ENCODE measurements around the gene SPI1.

Gene SPI1

GRCh38 chr11:47359586-47359985, 18.8 kb downstream of the SPI1 start:
- Histone ChIP-seq H3K4me3 (ENCODE audit: low read depth, low read length) (no peak overlapping the region), H3K9me3 (ENCODE audit: control insufficient read depth, insufficient read depth, low read length) (no peaks in the 10 kb centered on the region), H3K4me1 (ENCODE audit: control insufficient read depth, insufficient read depth, low read length) (no peaks in the 10 kb centered on the region), H3K36me3 (ENCODE audit: control insufficient read depth, insufficient read depth, low read length) (no peaks in the 10 kb centered on the region), H3K9ac (ENCODE audit: low read depth, low read length) (no peak overlapping the region), H3K27me3 (ENCODE audit: control insufficient read depth, insufficient read depth, low read length) (no peaks in the 10 kb centered on the region)

- H3K4me3 ChIP-seq (ENCODE audit: low read depth, low read length): no peak overlapping the region
- no peaks in the 10 kb centered on the region for H3K27me3 ChIP-seq (ENCODE audit: control insufficient read depth, insufficient read depth, low read length)
- H3K9ac ChIP-seq (ENCODE audit: low read depth, low read length): no peak overlapping the region
- H3K9me3 ChIP-seq (ENCODE audit: control insufficient read depth, insufficient read depth, low read length): no peaks in the 10 kb centered on the region
- no peaks in the 10 kb centered on the region for H3K4me1 ChIP-seq (ENCODE audit: control insufficient read depth, insufficient read depth, low read length)
- H3K36me3 ChIP-seq (ENCODE audit: control insufficient read depth, insufficient read depth, low read length): no peaks in the 10 kb centered on the region
Observed at GRCh38 chr11:47359162-47359561, 19.2 kb downstream of the SPI1 start.

- H3K9ac ChIP-seq (ENCODE audit: low read depth, low read length): no peak overlapping the region
- peaks cover 3% of the 10 kb centered on the region for H3K4me1 ChIP-seq (ENCODE audit: control insufficient read depth, insufficient read depth, low read length)
- no peaks in the 10 kb centered on the region for H3K27me3 ChIP-seq (ENCODE audit: control insufficient read depth, insufficient read depth, low read length)
- H3K36me3 ChIP-seq (ENCODE audit: control insufficient read depth, insufficient read depth, low read length): no peaks in the 10 kb centered on the region
- H3K4me3 ChIP-seq (ENCODE audit: low read depth, low read length): no peak overlapping the region
- no peaks in the 10 kb centered on the region for H3K9me3 ChIP-seq (ENCODE audit: control insufficient read depth, insufficient read depth, low read length)
Observed at GRCh38 chr11:47358731-47359051, 19.7 kb downstream of the SPI1 start.

- Histone ChIP-seq H3K9ac (ENCODE audit: low read depth, low read length) (no peak overlapping the region), H3K4me1 (ENCODE audit: control insufficient read depth, insufficient read depth, low read length) (peaks cover 3% of the 10 kb centered on the region), H3K4me3 (ENCODE audit: low read depth, low read length) (no peak overlapping the region), H3K36me3 (ENCODE audit: control insufficient read depth, insufficient read depth, low read length) (no peaks in the 10 kb centered on the region), H3K27me3 (ENCODE audit: control insufficient read depth, insufficient read depth, low read length) (no peaks in the 10 kb centered on the region), H3K9me3 (ENCODE audit: control insufficient read depth, insufficient read depth, low read length) (no peaks in the 10 kb centered on the region)
Observed at GRCh38 chr11:47357985-47358730, 20.2 kb downstream of the SPI1 start.

- no peak overlapping the region for H3K9ac ChIP-seq (ENCODE audit: low read depth, low read length)
- peaks cover 3% of the 10 kb centered on the region for H3K4me1 ChIP-seq (ENCODE audit: control insufficient read depth, insufficient read depth, low read length)
- no peaks in the 10 kb centered on the region for H3K36me3 ChIP-seq (ENCODE audit: control insufficient read depth, insufficient read depth, low read length)
- no peaks in the 10 kb centered on the region for H3K27me3 ChIP-seq (ENCODE audit: control insufficient read depth, insufficient read depth, low read length)
- H3K9me3 ChIP-seq (ENCODE audit: control insufficient read depth, insufficient read depth, low read length): no peaks in the 10 kb centered on the region
- no peak overlapping the region for H3K4me3 ChIP-seq (ENCODE audit: low read depth, low read length)
Observed at GRCh38 chr11:47356998-47357329, 21.4 kb downstream of the SPI1 start.

GRCh38 chr11:47356129-47356997, 22.0 kb downstream of the SPI1 start:
- Histone ChIP-seq H3K9me3 (ENCODE audit: control insufficient read depth, insufficient read depth, low read length) (no peaks in the 10 kb centered on the region), H3K36me3 (ENCODE audit: control insufficient read depth, insufficient read depth, low read length) (no peaks in the 10 kb centered on the region), H3K9ac (ENCODE audit: low read depth, low read length) (no peak overlapping the region), H3K4me3 (ENCODE audit: low read depth, low read length) (no peak overlapping the region), H3K4me1 (ENCODE audit: control insufficient read depth, insufficient read depth, low read length) (peaks cover 3% of the 10 kb centered on the region), H3K27me3 (ENCODE audit: control insufficient read depth, insufficient read depth, low read length) (no peaks in the 10 kb centered on the region)

- H3K4me3 ChIP-seq (ENCODE audit: low read depth, low read length): peak overlapping the region; percentile 27
- no peaks in the 10 kb centered on the region for H3K9me3 ChIP-seq (ENCODE audit: control insufficient read depth, insufficient read depth, low read length)
- no peaks in the 10 kb centered on the region for H3K36me3 ChIP-seq (ENCODE audit: control insufficient read depth, insufficient read depth, low read length)
- no peak overlapping the region for H3K9ac ChIP-seq (ENCODE audit: low read depth, low read length)
- peaks cover 6% of the 10 kb centered on the region for H3K4me1 ChIP-seq (ENCODE audit: control insufficient read depth, insufficient read depth, low read length)
- no peaks in the 10 kb centered on the region for H3K27me3 ChIP-seq (ENCODE audit: control insufficient read depth, insufficient read depth, low read length)
Observed at GRCh38 chr11:47355283-47356128, 22.8 kb downstream of the SPI1 start.

- Histone ChIP-seq H3K27me3 (ENCODE audit: control insufficient read depth, insufficient read depth, low read length) (no peaks in the 10 kb centered on the region), H3K36me3 (ENCODE audit: control insufficient read depth, insufficient read depth, low read length) (no peaks in the 10 kb centered on the region), H3K9me3 (ENCODE audit: control insufficient read depth, insufficient read depth, low read length) (no peaks in the 10 kb centered on the region), H3K9ac (ENCODE audit: low read depth, low read length) (no peak overlapping the region), H3K4me1 (ENCODE audit: control insufficient read depth, insufficient read depth, low read length) (peaks cover 6% of the 10 kb centered on the region), H3K4me3 (ENCODE audit: low read depth, low read length) (peak overlapping the region; percentile 27)
Observed at GRCh38 chr11:47354913-47355282, 23.4 kb downstream of the SPI1 start.

GRCh38 chr11:47353978-47354774, 24.2 kb downstream of the SPI1 start:
- Histone ChIP-seq H3K4me1 (ENCODE audit: control insufficient read depth, insufficient read depth, low read length) (peaks cover 6% of the 10 kb centered on the region), H3K9me3 (ENCODE audit: control insufficient read depth, insufficient read depth, low read length) (no peaks in the 10 kb centered on the region), H3K9ac (ENCODE audit: low read depth, low read length) (no peak overlapping the region), H3K4me3 (ENCODE audit: low read depth, low read length) (peak overlapping the region; percentile 27), H3K36me3 (ENCODE audit: control insufficient read depth, insufficient read depth, low read length) (no peaks in the 10 kb centered on the region), H3K27me3 (ENCODE audit: control insufficient read depth, insufficient read depth, low read length) (no peaks in the 10 kb centered on the region)

- no peaks in the 10 kb centered on the region for H3K9me3 ChIP-seq (ENCODE audit: control insufficient read depth, insufficient read depth, low read length)
- peaks cover 6% of the 10 kb centered on the region for H3K4me1 ChIP-seq (ENCODE audit: control insufficient read depth, insufficient read depth, low read length)
- H3K36me3 ChIP-seq (ENCODE audit: control insufficient read depth, insufficient read depth, low read length): no peaks in the 10 kb centered on the region
- no peaks in the 10 kb centered on the region for H3K27me3 ChIP-seq (ENCODE audit: control insufficient read depth, insufficient read depth, low read length)
- H3K9ac ChIP-seq (ENCODE audit: low read depth, low read length): no peak within 1 kb of the TSS
- H3K4me3 ChIP-seq (ENCODE audit: low read depth, low read length): no peak within 1 kb of the TSS
Observed at GRCh38 chr11:47352556-47352955, 25.8 kb downstream of the SPI1 start, which contains the start of gene MYBPC3. Gene MYBPC3 (minus strand): TSS chr11:47352702. CDS start chr11:47352647, 55 bp downstream.
